Measurements from ENCODE around the gene CIRBP. TPM values are rescaled to one million over a fixed set of nuclear protein-coding genes. Genes with fewer than 3 reads are reported as not detected.

CIRBP gene
- total and polyA plus RNA-seq, 2 of the 13 experiments (the other 11 are each of a cell fraction or from before 2014, with no cell fraction given): 133 to 140 TPM

- TF ChIP-seq TAF15 (IDR thresholded peaks at IDR 0.05; ENCODE audit: low read depth, low read length, poor library complexity, severe bottlenecking) (no peak), RARA (CRISPR knock-in tag; IDR thresholded peaks at IDR 0.05) (no peak), ZNF597 (CRISPR knock-in tag; IDR thresholded peaks at IDR 0.05) (no peak), CEBPB (IDR thresholded peaks at IDR 0.05; ENCODE audit: borderline replicate concordance, low read depth, low read length) (no peak), HDAC1 (CRISPR knock-in tag; IDR thresholded peaks at IDR 0.05) (peak; percentile 40; the same call in 1 of the 2 replicates), ZFP37 (CRISPR knock-in tag; IDR thresholded peaks at IDR 0.05; ENCODE audit: borderline replicate concordance) (no peak), PATZ1 (CRISPR knock-in tag; IDR thresholded peaks at IDR 0.05) (peak; percentile 77), HDAC2 (CRISPR knock-in tag; IDR thresholded peaks at IDR 0.05) (no peak), MXD4 (CRISPR knock-in tag; IDR thresholded peaks at IDR 0.05) (no peak), ATF1 (CRISPR knock-in tag; IDR thresholded peaks at IDR 0.05) (no peak), ZBTB8A (CRISPR knock-in tag; IDR thresholded peaks at IDR 0.05; ENCODE audit: borderline replicate concordance, low read depth) (no peak), PTBP1 (IDR thresholded peaks at IDR 0.05; ENCODE audit: low read depth, low read length, poor library complexity, severe bottlenecking) (no peak), RORA (CRISPR knock-in tag; IDR thresholded peaks at IDR 0.05) (no peak), ZNF644 (CRISPR knock-in tag; IDR thresholded peaks at IDR 0.05; ENCODE audit: low read depth) (no peak), PRPF4 (IDR thresholded peaks at IDR 0.05; ENCODE audit: low read depth, low read length, poor library complexity, severe bottlenecking) (no peak), GATA4 (IDR thresholded peaks at IDR 0.05; ENCODE audit: borderline replicate concordance, low read depth) (no peak), ZNF18 (CRISPR knock-in tag; IDR thresholded peaks at IDR 0.05; ENCODE audit: insufficient replicate concordance) (peak; percentile 24), ERF (CRISPR knock-in tag; IDR thresholded peaks at IDR 0.05) (no peak), EHMT2 (IDR thresholded peaks at IDR 0.05; ENCODE audit: borderline replicate concordance, low read depth, low read length) (no peak), SATB2 (CRISPR knock-in tag; IDR thresholded peaks at IDR 0.05) (no peak), PPARG (CRISPR knock-in tag; conservative IDR thresholded peaks at IDR 0.05) (no peak), FOXJ3 (CRISPR knock-in tag; IDR thresholded peaks at IDR 0.05; ENCODE audit: borderline replicate concordance) (no peak), SRSF1 (optimal IDR thresholded peaks at IDR 0.05; ENCODE audit: low read depth, low read length) (peak; percentile 73), NR2F6 (IDR thresholded peaks at IDR 0.05) (no peak; the same call in 1 of the 2 replicates), NR2F6 (CRISPR knock-in tag; IDR thresholded peaks at IDR 0.05) (no peak), SAFB2 (CRISPR knock-in tag; IDR thresholded peaks at IDR 0.05; ENCODE audit: borderline replicate concordance, low read depth) (no peak)
Observed at GRCh38 chr19:1284979-1285736, 16.0 kb downstream of the CIRBP start (continued).

Data from HepG2 (cell line).